GM18858 (cell line): ENCODE measurements around the gene UBL4A.

ENCODE experiments used
- ATAC-seq: cut with Tn5 transposase; IDR thresholded peaks from one replicate; pipeline ENCODE4 v1.9.1; 2021; ENCODE audit not compliant: unreplicated experiment

Gene UBL4A

GRCh38 chrX:154486396-154487207 is at the start of gene UBL4A:
TSS of gene UBL4A (minus strand) at chrX:154486615. CDS start at chrX:154486584, 31 bp downstream.
- ATAC-seq = no peak

GRCh38 chrX:154535892-154536291 is 49.5 kb upstream of the UBL4A start:
- no peak for ATAC-seq

GRCh38 chrX:154534526-154535322 is 48.3 kb upstream of the UBL4A start:
- peak; percentile 93 for ATAC-seq

GRCh38 chrX:154532690-154533089 is 46.3 kb upstream of the UBL4A start:
- no peak for ATAC-seq

- no peak for ATAC-seq
Measured at GRCh38 chrX:154531626-154532025, 45.2 kb upstream of the UBL4A start.

GRCh38 chrX:154530286-154530685 is 43.9 kb upstream of the UBL4A start:
- no peak for ATAC-seq

GRCh38 chrX:154529206-154529612 is 42.8 kb upstream of the UBL4A start:
- ATAC-seq = no peak

GRCh38 chrX:154526901-154527675 is 40.7 kb upstream of the UBL4A start:
- no peak for ATAC-seq

GRCh38 chrX:154525606-154526490 is 39.4 kb upstream of the UBL4A start:
- ATAC-seq = no peak

- no peak for ATAC-seq
Measured at GRCh38 chrX:154519389-154519788, 33.0 kb upstream of the UBL4A start.

- no peak for ATAC-seq
Measured at GRCh38 chrX:154517101-154517781, 30.8 kb upstream of the UBL4A start.

GRCh38 chrX:154516656-154517100 is 30.3 kb upstream of the UBL4A start:
- ATAC-seq = no peak

- ATAC-seq = peak; percentile 67
Measured at GRCh38 chrX:154515966-154516655, 29.7 kb upstream of the UBL4A start, which contains the start of gene FAM3A. TSS of gene FAM3A (minus strand) at chrX:154516232. CDS start at chrX:154515772, 460 bp downstream.

- no peak for ATAC-seq
Measured at GRCh38 chrX:154515090-154515965, 28.9 kb upstream of the UBL4A start.

- ATAC-seq = no peak
Measured at GRCh38 chrX:154513716-154514115, 27.3 kb upstream of the UBL4A start.

GRCh38 chrX:154512879-154513553 is 26.6 kb upstream of the UBL4A start:
- no peak for ATAC-seq

GRCh38 chrX:154511761-154512160 is 25.3 kb upstream of the UBL4A start:
- no peak for ATAC-seq
